H1 (cell line): Measurements from ENCODE around the gene ELMO3. TPM values are rescaled to one million over a fixed set of nuclear protein-coding genes. Genes with fewer than 3 reads are reported as not detected.

ENCODE experiments used
- CTCF ChIA-PET: fragments of 300-600 bp; sonication (Branson Sonifier 250); formaldehyde crosslinking; loops from one replicate; lab custom pipeline; 2021; ENCODE audit not compliant: partially characterized antibody; lab: Charles Lee
- POLR2A ChIA-PET: fragments of 300-600 bp; sonication (Branson Sonifier 250); formaldehyde crosslinking; loops from one replicate; lab custom pipeline; 2021; ENCODE audit warnings: inconsistent platforms; ENCODE audit not compliant: partially characterized antibody; lab: Charles Lee
- DNase-seq, 2 experiments: peaks; one replicate each; pipeline versions ENCODE4 v3.0.0 to v3.0.0-alpha.2; 2010 to 2022; ENCODE audit warnings: low spot score in 2 of 2, low read depth in 1 of 2, mixed read lengths in 1 of 2
- FAIRE-seq: peaks from 2 replicates; lab custom pipeline; 2011; peaks lifted over from hg19 to GRCh38; lab: Jason Lieb, UNC
- H2AFZ ChIP-seq: 2 replicates; pipeline ENCODE4 v1.8.1; 2012; ENCODE audit warnings: low read length, inconsistent platforms
- H2AK5ac ChIP-seq: 2 replicates; pipeline ENCODE4 v1.6.1; 2013; ENCODE audit warnings: low read depth, low read length
- H2BK120ac ChIP-seq: replicated peaks from 2 replicates; pipeline ENCODE3; 2013; ENCODE audit warnings: low read depth, low read length, inconsistent platforms
- H2BK12ac ChIP-seq: 2 replicates; pipeline ENCODE4 v1.6.1; 2013; ENCODE audit warnings: low read depth, low read length
- H2BK15ac ChIP-seq: 2 replicates; pipeline ENCODE4 v1.6.1; 2013; ENCODE audit warnings: low read length
- H2BK20ac ChIP-seq: 2 replicates; pipeline ENCODE4 v1.6.1; 2013; ENCODE audit warnings: low read length
- H2BK5ac ChIP-seq: 2 replicates; pipeline ENCODE4 v1.6.1; 2013; ENCODE audit warnings: low read depth, low read length
- H3K14ac ChIP-seq: 2 replicates; pipeline ENCODE4 v1.6.1; 2013; ENCODE audit warnings: inconsistent platforms; ENCODE audit not compliant: insufficient read length
- H3K18ac ChIP-seq: 2 replicates; pipeline ENCODE4 v1.6.1; 2013; ENCODE audit warnings: low read length; ENCODE audit errors: extremely low read depth
- H3K23ac ChIP-seq: 2 replicates; pipeline ENCODE4 v1.6.1; 2013; ENCODE audit warnings: inconsistent platforms; ENCODE audit not compliant: insufficient read length
- H3K23me2 ChIP-seq: 2 replicates; pipeline ENCODE4 v1.6.1; 2013; ENCODE audit warnings: low read depth, low read length
- H3K27ac ChIP-seq: 2 replicates; pipeline ENCODE4 v1.6.1; 2011; ENCODE audit warnings: low read depth, low read length, inconsistent platforms
- H3K27me3 ChIP-seq, 4 experiments: replicated peaks in 1 of 4; 1 replicate in 1 of 4; 2 replicates in 3 of 4; pipeline versions ENCODE4 v1.6.1 to v1.8.1; 2011 to 2013; ENCODE audit warnings: low read length in 3 of 4, mild to moderate bottlenecking in 3 of 4, inconsistent platforms in 2 of 4, mixed read lengths in 2 of 4, moderate library complexity in 1 of 4; ENCODE audit not compliant: control insufficient read depth in 3 of 4, insufficient read depth in 3 of 4; ENCODE audit errors: extremely low read depth in 1 of 4
- H3K36me3 ChIP-seq, 4 experiments: 2 replicates each; pipeline versions ENCODE4 v1.6.1 to v1.8.1; 2011 to 2013; ENCODE audit warnings: mild to moderate bottlenecking in 4 of 4, low read length in 3 of 4, moderate library complexity in 2 of 4, control low read depth in 1 of 4, inconsistent platforms in 1 of 4; ENCODE audit not compliant: insufficient read depth in 4 of 4, control insufficient read depth in 2 of 4
- H3K4ac ChIP-seq: replicated peaks from 2 replicates; pipeline ENCODE3; 2013; ENCODE audit warnings: low read length, low read depth, mixed read lengths, inconsistent platforms; ENCODE audit not compliant: insufficient read length
- H3K4me1 ChIP-seq, 4 experiments: replicated peaks in 1 of 4; 1 replicate in 1 of 4; 2 replicates in 3 of 4; pipeline versions ENCODE4 v1.6.1 to v1.8.1; 2011 to 2013; ENCODE audit warnings: low read length in 3 of 4, inconsistent platforms in 2 of 4, mixed read lengths in 1 of 4; ENCODE audit not compliant: insufficient read depth in 4 of 4, control insufficient read depth in 3 of 4
- H3K4me2 ChIP-seq, 2 experiments: 2 replicates each; pipeline versions ENCODE4 v1.6.1 to v1.8.1; 2011 to 2013; ENCODE audit warnings: low read depth in 2 of 2, low read length in 2 of 2, control low read depth in 1 of 2, inconsistent platforms in 1 of 2, mild to moderate bottlenecking in 1 of 2; ENCODE audit not compliant: insufficient read depth in 1 of 2
- H3K4me3 ChIP-seq, 4 experiments: fragments of 200-600, 300-600 bp in 1 of 4; sonication (generic), shearing (Covaris generic), sonication (Bioruptor Twin) in 1 of 4; 2 replicates each; pipeline versions ENCODE4 v1.5.1 to v1.8.1; 2011 to 2016; ENCODE audit warnings: low read length in 4 of 4, low read depth in 3 of 4, control low read depth in 2 of 4, inconsistent platforms in 2 of 4, mild to moderate bottlenecking in 2 of 4, mixed read lengths in 1 of 4, moderate library complexity in 1 of 4; ENCODE audit not compliant: insufficient read depth in 2 of 4; ENCODE audit errors: extremely low read depth in 1 of 4
- H3K56ac ChIP-seq: replicated peaks from 2 replicates; pipeline ENCODE3; 2013; ENCODE audit warnings: low read depth, mild to moderate bottlenecking, mixed read lengths, low read length, inconsistent platforms; ENCODE audit not compliant: insufficient read length
- H3K79me1 ChIP-seq: 2 replicates; pipeline ENCODE4 v1.6.1; 2013; ENCODE audit warnings: low read depth, low read length, control low read depth
- H3K79me2 ChIP-seq, 2 experiments: 2 replicates each; pipeline versions ENCODE4 v1.6.1 to v1.8.1; 2012 to 2013; ENCODE audit warnings: low read length in 2 of 2, mild to moderate bottlenecking in 2 of 2, inconsistent platforms in 1 of 2; ENCODE audit not compliant: insufficient read depth in 2 of 2, control insufficient read depth in 1 of 2
- H3K9ac ChIP-seq, 4 experiments: replicated peaks in 1 of 4; 1 replicate in 1 of 4; 2 replicates in 3 of 4; pipeline versions ENCODE4 v1.6.1 to v1.8.1; 2011 to 2013; ENCODE audit warnings: low read depth in 3 of 4, low read length in 3 of 4, control low read depth in 2 of 4, mild to moderate bottlenecking in 2 of 4, moderate library complexity in 2 of 4, inconsistent platforms in 1 of 4; ENCODE audit errors: extremely low read depth in 1 of 4
- H3K9me3 ChIP-seq, 2 experiments: 2 replicates each; pipeline versions ENCODE4 v1.6.1 to v1.8.1; 2012 to 2013; ENCODE audit warnings: mild to moderate bottlenecking in 2 of 2, moderate library complexity in 2 of 2, control low read depth in 1 of 2, inconsistent platforms in 1 of 2, low read depth in 1 of 2, low read length in 1 of 2, mixed read lengths in 1 of 2; ENCODE audit not compliant: insufficient read depth in 2 of 2
- H4K20me1 ChIP-seq, 2 experiments: replicated peaks in 1 of 2; 2 replicates each; pipeline versions ENCODE3 to v1.8.1; 2011 to 2013; ENCODE audit warnings: inconsistent platforms in 2 of 2, low read length in 2 of 2, mild to moderate bottlenecking in 1 of 2; ENCODE audit not compliant: insufficient read depth in 2 of 2, control insufficient read depth in 1 of 2
- H4K5ac ChIP-seq: 2 replicates; pipeline ENCODE4 v1.6.1; 2013; ENCODE audit warnings: low read length, low read depth, mixed read lengths, inconsistent platforms; ENCODE audit not compliant: insufficient read length
- H4K8ac ChIP-seq: 2 replicates; pipeline ENCODE4 v1.8.0; 2013; ENCODE audit warnings: mild to moderate bottlenecking, moderate library complexity, low read length, inconsistent platforms; ENCODE audit not compliant: insufficient read depth; ENCODE audit errors: extremely low read depth
- H4K91ac ChIP-seq: replicated peaks from 2 replicates; pipeline ENCODE3; 2013; ENCODE audit warnings: low read length, mixed read lengths, inconsistent platforms; ENCODE audit not compliant: insufficient read length
- BCL11A ChIP-seq, 2 experiments: IDR thresholded peaks; one replicate each; pipeline ENCODE4 v1.6.1; 2011; ENCODE audit warnings: low read depth in 2 of 2, low read length in 2 of 2, mild to moderate bottlenecking in 2 of 2
- CEBPB ChIP-seq: IDR thresholded peaks from 2 replicates; pipeline ENCODE4 v1.6.1; 2012; ENCODE audit warnings: low read depth, low read length
- EZH2 ChIP-seq: fragments of 200-600 bp; sonication (generic); IDR thresholded peaks from 2 replicates; pipeline ENCODE4 v1.7.1; 2012; ENCODE audit warnings: low read depth, mild to moderate bottlenecking, moderate library complexity, low read length, inconsistent platforms; ENCODE audit not compliant: severe bottlenecking
- FOSL1 ChIP-seq: IDR thresholded peaks from 2 replicates; pipeline ENCODE4 v1.6.1; 2011; ENCODE audit warnings: mild to moderate bottlenecking, low read depth, low read length, moderate library complexity; ENCODE audit not compliant: insufficient read depth
- POLR2AphosphoS5 ChIP-seq: IDR thresholded peaks from 2 replicates; pipeline ENCODE4 v1.6.1; 2011; ENCODE audit warnings: low read depth, low read length
- SP4 ChIP-seq: IDR thresholded peaks from 2 replicates; pipeline ENCODE4 v1.6.1; 2012; ENCODE audit warnings: low read length, inconsistent platforms
- TAF7 ChIP-seq: optimal IDR thresholded peaks from 2 replicates; pipeline ENCODE3; 2011; ENCODE audit warnings: low read depth, mild to moderate bottlenecking, inconsistent platforms, low read length, moderate library complexity, borderline replicate concordance
- YY1 ChIP-seq: IDR thresholded peaks from 2 replicates; pipeline ENCODE4 v1.6.1; 2011; ENCODE audit warnings: low read depth, mild to moderate bottlenecking, low read length
- WGBS, 2 experiments: shearing (Covaris generic) in 1 of 2; methylation state at CpG; one replicate each; pipeline versions ENCODE4 v1.1.6 to v1.1.7; 2013 to 2015; ENCODE audit warnings: low lambda C conversion rate in 2 of 2, mixed read lengths in 2 of 2, inconsistent platforms in 1 of 2, low coverage in 1 of 2, missing lambda C conversion rate in 1 of 2; ENCODE audit not compliant: insufficient replicate concordance in 2 of 2, insufficient coverage in 1 of 2, insufficient read length in 1 of 2; ENCODE audit errors: extremely low coverage in 1 of 2, missing lambda C conversion rate in 1 of 2; 5-methylcytosine and 5-hydroxymethylcytosine counted together
- polyA plus RNA-seq, 7 experiments: library from polyadenylated mRNA; depleted of rRNA in 3 of 7; stranded (reverse) in 5 of 7; unstranded in 2 of 7; fragments of >200 nt in 5 of 7; fragments of 200-250 nt in 2 of 7; gene quantifications; 1 replicate in 5 of 7; 2 replicates in 1 of 7; 4 replicates in 1 of 7; pipeline versions ENCODE4 v1.2.1 to v1.2.3, GENCODE V29; 2011 to 2013; ENCODE audit warnings: missing spikeins in 2 of 7, mixed read lengths in 2 of 7
- total RNA-seq: library from RNA; stranded (reverse); fragmentation: NEBNext Ultra II Directional; extraction: Animal tissue kit (Norgen Biotek cat#: 25700); gene quantifications from 2 replicates; pipeline ENCODE4 v1.2.1, GENCODE V29; 2021
- TF ChIP-seq, protein P1 (sequence below): IDR thresholded peaks from 2 replicates; pipeline ENCODE4 v1.6.1; 2012; ENCODE audit warnings: inconsistent platforms

Gene ELMO3
- total and polyA plus RNA-seq, 2 of the 8 experiments (the other 6 are each of a cell fraction or from before 2014, with no cell fraction given): 9.6 to 10.9 TPM

DNA sequence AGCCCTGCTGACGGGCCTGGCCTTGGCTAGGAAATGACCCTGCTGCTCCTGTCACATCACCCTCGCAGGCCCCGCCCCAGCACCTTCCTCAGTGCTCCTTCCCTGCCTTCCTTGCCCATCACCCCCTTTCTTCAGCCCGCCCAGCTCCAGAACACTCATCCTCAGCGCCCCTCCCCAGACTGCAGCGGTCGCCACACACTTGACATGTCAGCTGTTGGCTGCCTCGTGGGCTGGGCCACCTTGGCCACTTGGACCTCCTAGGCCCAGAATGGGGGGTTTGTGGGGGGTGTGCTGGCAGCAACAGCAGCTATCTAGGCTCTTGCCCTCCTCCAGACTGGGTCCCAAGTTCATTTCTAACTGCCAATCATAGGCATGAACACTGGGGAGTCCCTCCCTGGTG lies 10.6 kb downstream of the ELMO3 start:
- H3K79me1 ChIP-seq: no peaks in the 10 kb centered on the region
- TF ChIP-seq POLR2AphosphoS5 (no peak), SP4 (no peak), TAF7 (no peak), FOSL1 (no peak), EZH2 (no peak), YY1 (no peak), BCL11A (IDR thresholded peaks at IDR 0.05; ENCODE audit: low read depth in 2 of 2, low read length in 2 of 2) (no peak), CEBPB (no peak)
- TF ChIP-seq, protein P1, sequence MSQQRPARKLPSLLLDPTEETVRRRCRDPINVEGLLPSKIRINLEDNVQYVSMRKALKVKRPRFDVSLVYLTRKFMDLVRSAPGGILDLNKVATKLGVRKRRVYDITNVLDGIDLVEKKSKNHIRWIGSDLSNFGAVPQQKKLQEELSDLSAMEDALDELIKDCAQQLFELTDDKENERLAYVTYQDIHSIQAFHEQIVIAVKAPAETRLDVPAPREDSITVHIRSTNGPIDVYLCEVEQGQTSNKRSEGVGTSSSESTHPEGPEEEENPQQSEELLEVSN: no peak
- no peak overlapping the region for H2BK15ac ChIP-seq

More for the DNA sequence above, 10.6 kb downstream of the ELMO3 start:
- H4K20me1 ChIP-seq: no peaks in the 10 kb centered on the region
- H2BK20ac ChIP-seq: no peak overlapping the region
- H3K4me1 ChIP-seq: peaks cover 0 to 10% (median 1%) of the 10 kb centered on the region in 4 experiments; a peak in 2 of 7 replicates
- no peak overlapping the region for H3K4me3 ChIP-seq
- H3K9me3 ChIP-seq: no peaks in the 10 kb centered on the region
- H3K23me2 ChIP-seq: no peaks in the 10 kb centered on the region
- H3K36me3 ChIP-seq: no peaks in the 10 kb centered on the region
- WGBS, 2 experiments: 87% methylated on average over 8 of the region's 8 CpGs; no CpG with 5 or more reads in 1 of the 2 experiments
- peaks cover 0 to 9% (median 6%) of the 10 kb centered on the region in 4 experiments; a peak in 4 of 7 replicates for H3K27me3 ChIP-seq
- H2BK120ac ChIP-seq: no peak overlapping the region
- no peak overlapping the region for H2BK5ac ChIP-seq
- no peak overlapping the region for H2AK5ac ChIP-seq
- no peak overlapping the region for H3K4me2 ChIP-seq
- no peak overlapping the region for H3K18ac ChIP-seq
- FAIRE-seq (no peak), DNase-seq (no peak)
- H3K56ac ChIP-seq: no peak overlapping the region
- no peaks in the 10 kb centered on the region for H3K79me2 ChIP-seq
- ChIA-PET POLR2A (interaction anchor here (0.8 to 4.3 kb wide), 7 partner anchors 9 to 37 kb away, joined by 3 to 20 read pairs (median 4); partner anchors contain the start of genes FHOD1 and TMEM208), CTCF (interaction anchor here (0.9 to 8.9 kb wide), 5 partner anchors 8 to 258 kb away, joined by 4 to 111 read pairs (median 6); partner anchors contain the start of genes E2F4, ELMO3 and TMEM208)
- no peak overlapping the region for H3K4ac ChIP-seq
- no peak overlapping the region for H3K9ac ChIP-seq
- no peak overlapping the region for H4K91ac ChIP-seq
- H2BK12ac ChIP-seq: no peak overlapping the region
- no peak overlapping the region for H3K23ac ChIP-seq
- H3K27ac ChIP-seq: no peak overlapping the region
- no peak overlapping the region for H2AFZ ChIP-seq
- H4K8ac ChIP-seq: no peak overlapping the region
- H4K5ac ChIP-seq: no peak overlapping the region
- H3K14ac ChIP-seq: no peak overlapping the region
